Right lobe of liver (tissue), 4 donors: ENCODE measurements around the gene SNX8.

Experiments
- POLR2A ChIP-seq: fragments of 450-650 bp; IDR thresholded peaks from one replicate; pipeline ENCODE4 v1.6.1; 2017; ENCODE audit warnings: antibody characterized with exemption, mild to moderate bottlenecking
- TF ChIP-seq, protein P1 (sequence below), 4 donors: fragments of 200-600 bp in 3 of 4; fragments of 450-650 bp in 1 of 4; IDR thresholded peaks; one replicate each; pipeline versions ENCODE4 v1.5.1 to v1.8.0; 2016 to 2022; ENCODE audit warnings: antibody characterized with exemption in 4 of 4, mild to moderate bottlenecking in 2 of 4
- donor health status: DM: no; HTN: no; CAD: no.
- donor health status: DM: no; HTN: no; CAD: no.
- donor health status: DM: no; HTN: yes; CAD: no.

DNA sequence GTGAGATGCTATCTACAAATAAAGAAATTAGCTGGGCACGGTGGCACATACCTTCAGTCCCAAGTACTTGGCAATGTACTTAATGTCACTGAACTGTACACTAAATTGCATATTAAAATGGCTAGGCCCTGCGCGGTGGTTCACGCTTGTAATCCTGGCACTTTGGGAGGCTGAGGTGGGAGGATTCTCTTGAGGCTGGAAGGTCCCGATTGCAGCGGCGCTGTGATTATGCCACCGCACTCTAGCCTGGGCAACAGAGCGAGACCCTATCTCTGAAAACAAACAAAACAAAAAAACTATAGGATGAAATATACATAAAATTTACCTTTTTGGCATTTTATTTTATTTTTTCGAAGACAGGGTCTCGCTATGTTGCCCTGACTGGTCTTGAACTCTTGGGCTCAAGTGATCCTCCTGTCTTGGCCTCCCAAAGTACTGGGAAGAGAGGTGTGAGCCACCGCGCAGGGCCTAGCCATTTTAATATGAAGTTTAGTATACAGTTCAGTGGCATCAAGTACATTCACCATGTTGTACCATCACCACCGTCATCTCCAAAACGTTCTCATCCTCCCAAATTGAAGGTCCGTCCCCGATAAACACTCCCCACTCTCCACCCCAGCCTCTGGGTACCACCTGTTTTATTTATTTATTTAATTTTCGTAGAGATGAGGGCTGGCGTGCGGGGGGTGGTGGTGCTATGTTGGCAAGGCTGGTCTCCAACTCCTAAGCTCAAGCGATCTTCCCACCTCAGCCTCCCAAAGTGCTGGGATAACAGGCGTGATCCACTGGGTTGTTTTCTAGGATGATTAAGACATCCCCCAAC lies 39.1 kb upstream of the SNX8 start:
- TF ChIP-seq, protein P1, sequence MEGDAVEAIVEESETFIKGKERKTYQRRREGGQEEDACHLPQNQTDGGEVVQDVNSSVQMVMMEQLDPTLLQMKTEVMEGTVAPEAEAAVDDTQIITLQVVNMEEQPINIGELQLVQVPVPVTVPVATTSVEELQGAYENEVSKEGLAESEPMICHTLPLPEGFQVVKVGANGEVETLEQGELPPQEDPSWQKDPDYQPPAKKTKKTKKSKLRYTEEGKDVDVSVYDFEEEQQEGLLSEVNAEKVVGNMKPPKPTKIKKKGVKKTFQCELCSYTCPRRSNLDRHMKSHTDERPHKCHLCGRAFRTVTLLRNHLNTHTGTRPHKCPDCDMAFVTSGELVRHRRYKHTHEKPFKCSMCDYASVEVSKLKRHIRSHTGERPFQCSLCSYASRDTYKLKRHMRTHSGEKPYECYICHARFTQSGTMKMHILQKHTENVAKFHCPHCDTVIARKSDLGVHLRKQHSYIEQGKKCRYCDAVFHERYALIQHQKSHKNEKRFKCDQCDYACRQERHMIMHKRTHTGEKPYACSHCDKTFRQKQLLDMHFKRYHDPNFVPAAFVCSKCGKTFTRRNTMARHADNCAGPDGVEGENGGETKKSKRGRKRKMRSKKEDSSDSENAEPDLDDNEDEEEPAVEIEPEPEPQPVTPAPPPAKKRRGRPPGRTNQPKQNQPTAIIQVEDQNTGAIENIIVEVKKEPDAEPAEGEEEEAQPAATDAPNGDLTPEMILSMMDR (IDR thresholded peaks at IDR 0.05): no peak
- no peak for TF ChIP-seq POLR2A
